ENCODE data around the gene CNIH4. TPM values are rescaled to one million over a fixed set of nuclear protein-coding genes. Genes with fewer than 3 reads are reported as not detected.
A peak's percentile ranks its signal among the peaks of the same experiment; 100 is the strongest.
"Not testable (repeated sequence)": the region's sequence is repeated elsewhere in the genome, so short reads cannot be mapped to it uniquely, and the experiment has no call there.

CNIH4 gene
- polyA plus RNA-seq, 6 donors from 2014 or later = 29.4 to 49.8 (median 33.6) TPM

- H3K27me3 Mint-ChIP-seq = peaks cover 0 to 4% (median 2%) of the 10 kb centered on the region in 3 donors
- peaks cover 0 to 5% (median 0%) of the 10 kb centered on the region in 7 donors for H3K9me3 Mint-ChIP-seq
- peaks cover 19 to 36% (median 28%) of the 10 kb centered on the region in 3 donors for H3K4me1 Mint-ChIP-seq
- DNase-seq (peak; percentile 62), ATAC-seq (ENCODE audit: low read depth in 2 of 2) (peak; percentile 40 to 42)
- peak overlapping the region in 3 of 8 donors; percentile 37 to 82 (median 82) for H3K4me3 Mint-ChIP-seq
- peak overlapping the region in 2 of 6 donors; percentile 3 to 39 for H3K27ac Mint-ChIP-seq
- no peaks in the 10 kb centered on the region for H3K36me3 Mint-ChIP-seq
Observed at GRCh38 chr1:224333309-224333926, 23.3 kb upstream of the CNIH4 start.

- no peak for DNase-seq
- Mint-ChIP-seq H3K36me3 (no peaks in the 10 kb centered on the region), H3K4me3 (peak overlapping the region in 1 of 8 donors; percentile 35), H3K9me3 (peaks cover 0 to 8% (median 0%) of the 10 kb centered on the region in 7 donors), H3K27me3 (peaks cover 7 to 10% (median 9%) of the 10 kb centered on the region in 3 donors), H3K27ac (peak overlapping the region in 1 of 6 donors; percentile 3), H3K4me1 (peaks cover 14 to 28% (median 22%) of the 10 kb centered on the region in 3 donors)
- ATAC-seq (ENCODE audit: low read depth in 2 of 2) = no peak
Observed at GRCh38 chr1:224333939-224334786, 22.5 kb upstream of the CNIH4 start.

GRCh38 chr1:224338150-224338838, 18.4 kb upstream of the CNIH4 start:
- H3K4me1 Mint-ChIP-seq = peaks cover 0 to 12% (median 10%) of the 10 kb centered on the region in 3 donors
- no peak overlapping the region for H3K27ac Mint-ChIP-seq
- H3K9me3 Mint-ChIP-seq = peaks cover 4 to 18% (median 14%) of the 10 kb centered on the region in 7 donors
- peaks cover 0 to 13% of the 10 kb centered on the region in 2 donors for H3K36me3 Mint-ChIP-seq
- H3K27me3 Mint-ChIP-seq = peaks cover 24 to 28% (median 28%) of the 10 kb centered on the region in 3 donors
- no peak overlapping the region for H3K4me3 Mint-ChIP-seq
- DNase-seq = no peak
- ATAC-seq (ENCODE audit: low read depth in 2 of 2) = no peak

- ATAC-seq (ENCODE audit: low read depth in 2 of 2) (no peak), DNase-seq (no peak)
- peaks cover 4 to 27% (median 26%) of the 10 kb centered on the region in 7 donors for H3K9me3 Mint-ChIP-seq
- no peak overlapping the region for H3K4me3 Mint-ChIP-seq
- H3K4me1 Mint-ChIP-seq = peaks cover 0 to 8% (median 7%) of the 10 kb centered on the region in 3 donors
- peaks cover 24 to 32% (median 28%) of the 10 kb centered on the region in 3 donors for H3K27me3 Mint-ChIP-seq
- no peak overlapping the region for H3K27ac Mint-ChIP-seq
- H3K36me3 Mint-ChIP-seq = peaks cover 0 to 20% of the 10 kb centered on the region in 2 donors
Observed at GRCh38 chr1:224339442-224340033, 17.1 kb upstream of the CNIH4 start.

- ATAC-seq (ENCODE audit: low read depth in 2 of 2) = peak; percentile 46 to 57
- DNase-seq, H3K4me1 Mint-ChIP-seq: not testable (repeated sequence)
- Mint-ChIP-seq H3K4me3 (peak overlapping the region in 7 of 8 donors; percentile 49 to 75 (median 66)), H3K27me3 (peaks cover 25 to 32% (median 28%) of the 10 kb centered on the region in 3 donors), H3K27ac (peak overlapping the region in 1 of 6 donors; percentile 51), H3K9me3 (peaks cover 5 to 32% (median 30%) of the 10 kb centered on the region in 7 donors), H3K36me3 (peaks cover 0 to 20% of the 10 kb centered on the region in 2 donors)
Observed at GRCh38 chr1:224340453-224341384, 16.0 kb upstream of the CNIH4 start.

GRCh38 chr1:224343679-224344078, 13.0 kb upstream of the CNIH4 start:
- Mint-ChIP-seq H3K27me3 (peaks cover 26 to 48% (median 34%) of the 10 kb centered on the region in 3 donors), H3K9me3 (peaks cover 5 to 35% (median 31%) of the 10 kb centered on the region in 7 donors), H3K4me3 (peak overlapping the region in 1 of 8 donors; percentile 32), H3K27ac (no peak overlapping the region), H3K36me3 (peaks cover 0 to 20% of the 10 kb centered on the region in 2 donors), H3K4me1 (peaks cover 0 to 8% (median 7%) of the 10 kb centered on the region in 3 donors)
- ATAC-seq (ENCODE audit: low read depth in 2 of 2) (no peak), DNase-seq (no peak)

GRCh38 chr1:224348137-224348536, 8.5 kb upstream of the CNIH4 start:
- peaks cover 0 to 23% (median 18%) of the 10 kb centered on the region in 7 donors for H3K9me3 Mint-ChIP-seq
- H3K4me1 Mint-ChIP-seq = no peaks in the 10 kb centered on the region
- no peak overlapping the region for H3K4me3 Mint-ChIP-seq
- H3K36me3 Mint-ChIP-seq = peaks cover 0 to 8% of the 10 kb centered on the region in 2 donors
- no peak for DNase-seq
- ATAC-seq (ENCODE audit: low read depth in 2 of 2) = no peak
- no peak overlapping the region for H3K27ac Mint-ChIP-seq
- H3K27me3 Mint-ChIP-seq = peaks cover 4 to 30% (median 17%) of the 10 kb centered on the region in 3 donors

- not testable (repeated sequence) for ATAC-seq (ENCODE audit: low read depth in 2 of 2); H3K36me3 Mint-ChIP-seq; DNase-seq; H3K27ac Mint-ChIP-seq; H3K9me3 Mint-ChIP-seq; H3K4me1 Mint-ChIP-seq; H3K4me3 Mint-ChIP-seq
- H3K27me3 Mint-ChIP-seq = peaks cover 11 to 25% (median 15%) of the 10 kb centered on the region in 3 donors
Observed at GRCh38 chr1:224349716-224350115, 7.0 kb upstream of the CNIH4 start.

- H3K9me3 Mint-ChIP-seq; H3K4me3 Mint-ChIP-seq; DNase-seq; H3K4me1 Mint-ChIP-seq; H3K27ac Mint-ChIP-seq; H3K27me3 Mint-ChIP-seq; ATAC-seq (ENCODE audit: low read depth in 2 of 2); H3K36me3 Mint-ChIP-seq: not testable (repeated sequence)
Observed at GRCh38 chr1:224352436-224353085, 4.1 kb upstream of the CNIH4 start.

- no peaks in the 10 kb centered on the region for H3K36me3 Mint-ChIP-seq
- peak overlapping the region in 2 of 8 donors; percentile 19 to 24 for H3K4me3 Mint-ChIP-seq
- H3K27me3 Mint-ChIP-seq = peaks cover 0 to 7% (median 7%) of the 10 kb centered on the region in 3 donors
- ATAC-seq (ENCODE audit: low read depth in 2 of 2) (no peak), DNase-seq (no peak)
- peaks cover 13 to 26% (median 25%) of the 10 kb centered on the region in 3 donors for H3K4me1 Mint-ChIP-seq
- H3K9me3 Mint-ChIP-seq = no peaks in the 10 kb centered on the region
- no peak overlapping the region for H3K27ac Mint-ChIP-seq
Observed at GRCh38 chr1:224353975-224354925, 2.4 kb upstream of the CNIH4 start.

Measured in naive B cell (primary cell).